B cell (primary cell): ENCODE data around the gene RASGEF1C. TPM values are rescaled to one million over a fixed set of nuclear protein-coding genes. Genes with fewer than 3 reads are reported as not detected.

Source experiments
- ATAC-seq: fragments of 200-7000 bp; cut with Tn5 transposase; one replicate; pipeline ENCODE4 v1.10.0; 2021; ENCODE audit warnings: low read depth, mild to moderate bottlenecking, moderate number of reproducible peaks, moderate library complexity
- CTCF ChIA-PET: fragments of 350-600 bp; sonication (Branson Sonifier 250); formaldehyde crosslinking; loops from one replicate; lab custom pipeline; 2021; ENCODE audit warnings: antibody characterized with exemption, inconsistent platforms; lab: Charles Lee
- POLR2A ChIA-PET: fragments of 350-600 bp; sonication (Branson Sonifier 250); formaldehyde crosslinking; loops from one replicate; lab custom pipeline; 2021; ENCODE audit warnings: antibody characterized with exemption; lab: Charles Lee
- DNase-seq: peaks from one replicate; pipeline ENCODE4 v3.0.0; 2013
- H2AFZ ChIP-seq: 2 replicates; pipeline ENCODE4 v1.6.1; 2012; ENCODE audit warnings: mild to moderate bottlenecking, low read depth, low read length; ENCODE audit not compliant: insufficient read depth, poor library complexity, severe bottlenecking
- H3K27ac ChIP-seq, 2 donors: 1 replicate in 1 of 2; 2 replicates in 1 of 2; pipeline ENCODE4 v1.5.1; 2012 to 2013; ENCODE audit warnings: low read length in 2 of 2, mild to moderate bottlenecking in 2 of 2, moderate library complexity in 1 of 2
- H3K27me3 ChIP-seq, 4 experiments: fragments of 200-600 bp in 1 of 4; sonication (generic) in 1 of 4; replicated peaks in 1 of 4; 1 replicate in 2 of 4; 2 replicates in 2 of 4; pipeline versions ENCODE4 v1.6.1 to v1.7.0; 2013 to 2016; ENCODE audit warnings: low read length in 3 of 4, mild to moderate bottlenecking in 2 of 4, mixed read lengths in 1 of 4, moderate library complexity in 1 of 4; ENCODE audit not compliant: insufficient read depth in 4 of 4, control insufficient read depth in 3 of 4; ENCODE audit errors: control extremely low read depth in 1 of 4
- H3K36me3 ChIP-seq, 2 experiments: replicated peaks in 1 of 2; 1 replicate in 1 of 2; 2 replicates in 1 of 2; pipeline versions ENCODE4 v1.6.1 to v1.7.1; 2013; ENCODE audit warnings: low read length in 1 of 2; ENCODE audit not compliant: insufficient read depth in 2 of 2, control insufficient read depth in 1 of 2; ENCODE audit errors: control extremely low read depth in 1 of 2, extremely low read depth in 1 of 2
- H3K4me1 ChIP-seq, 2 donors: fragments of 200-600 bp in 1 of 2; sonication (generic) in 1 of 2; 1 replicate in 1 of 2; 2 replicates in 1 of 2; pipeline versions ENCODE4 v1.5.1 to v1.6.1; 2013 to 2017; ENCODE audit warnings: low read length in 2 of 2; ENCODE audit not compliant: control insufficient read depth in 2 of 2, insufficient read depth in 2 of 2
- H3K4me2 ChIP-seq: replicated peaks from 2 replicates; pipeline ENCODE3; 2012; ENCODE audit warnings: mild to moderate bottlenecking, low read depth, low read length; ENCODE audit not compliant: poor library complexity, severe bottlenecking
- H3K4me3 ChIP-seq, 5 experiments: fragments of 200-600 bp in 1 of 5; sonication (generic) in 1 of 5; 1 replicate in 3 of 5; 2 replicates in 2 of 5; pipeline versions ENCODE4 v1.5.1 to v1.7.0; 2011 to 2016; ENCODE audit warnings: low read length in 4 of 5, mild to moderate bottlenecking in 4 of 5, low read depth in 2 of 5, control low read depth in 1 of 5, moderate library complexity in 1 of 5; ENCODE audit not compliant: insufficient read depth in 1 of 5; ENCODE audit errors: control extremely low read depth in 1 of 5, extremely low read depth in 1 of 5
- H3K79me2 ChIP-seq: fragments of 200-600 bp; sonication (generic); one replicate; pipeline ENCODE4 v1.6.0; 2016; ENCODE audit warnings: low read length; ENCODE audit not compliant: control insufficient read depth, insufficient read depth
- H3K9ac ChIP-seq: fragments of 200-600 bp; sonication (generic); 2 replicates; pipeline ENCODE4 v1.6.1; 2017; ENCODE audit warnings: mild to moderate bottlenecking, low read length, moderate library complexity
- H3K9me3 ChIP-seq, 3 donors: one replicate each; pipeline versions ENCODE4 v1.6.1 to v1.7.1; 2013; ENCODE audit warnings: low read length in 2 of 3; ENCODE audit not compliant: control insufficient read depth in 2 of 3, insufficient read depth in 1 of 3; ENCODE audit errors: control extremely low read depth in 1 of 3
- H4K20me1 ChIP-seq: 2 replicates; pipeline ENCODE4 v1.6.0; 2012; ENCODE audit warnings: mild to moderate bottlenecking, low read length; ENCODE audit not compliant: insufficient read depth, control insufficient read depth, poor library complexity, severe bottlenecking
- H3K27ac Mint-ChIP-seq: one replicate; pipeline ENCODE4 v1.8.0; 2021; ENCODE audit warnings: mixed read lengths
- H3K27me3 Mint-ChIP-seq: one replicate; pipeline ENCODE4 v1.8.0; 2021; ENCODE audit warnings: mixed read lengths
- H3K4me1 Mint-ChIP-seq: one replicate; pipeline ENCODE4 v1.8.0; 2021; ENCODE audit warnings: mixed read lengths
- H3K4me3 Mint-ChIP-seq: one replicate; pipeline ENCODE4 v1.8.0; 2021; ENCODE audit warnings: mixed read lengths
- H3K9me3 Mint-ChIP-seq: one replicate; pipeline ENCODE4 v1.8.0; 2022; ENCODE audit warnings: mixed read lengths; ENCODE audit not compliant: insufficient read depth
- CTCF ChIP-seq: fragments of 200-600 bp; IDR thresholded peaks from one replicate; pipeline ENCODE4 v1.8.0; 2022; ENCODE audit warnings: antibody characterized with exemption, mild to moderate bottlenecking
- EZH2 ChIP-seq: IDR thresholded peaks from 2 replicates; pipeline ENCODE4 v1.6.1; 2012; ENCODE audit warnings: borderline replicate concordance, low read depth, mild to moderate bottlenecking, moderate library complexity, low read length; ENCODE audit not compliant: insufficient read depth, poor library complexity, severe bottlenecking
- WGBS: methylation state at CpG from one replicate; pipeline ENCODE4 v1.1.5; 2013; ENCODE audit warnings: missing lambda C conversion rate; ENCODE audit not compliant: insufficient coverage; 5-methylcytosine and 5-hydroxymethylcytosine counted together
- intact Hi-C: fragments of 100-400 bp; cut with micrococcal nuclease; formaldehyde crosslinking; loops from one replicate; pipeline ENCODE4 v1.10.0; 2022
- polyA plus RNA-seq: library from polyadenylated mRNA; depleted of rRNA; stranded (reverse); fragments of >200 nt; gene quantifications from 2 replicates; pipeline ENCODE4 v1.2.3, GENCODE V29; 2012
- total RNA-seq, 2 donors: library from RNA; stranded (reverse); fragments of 120-200 nt in 1 of 2; gene quantifications; 1 replicate in 1 of 2; 2 replicates in 1 of 2; pipeline versions ENCODE4 v1.2.3 to v1.2.4, GENCODE V29; 2013 to 2022

RASGEF1C gene
- total and polyA plus RNA-seq, 2 donors (not counting 1 experiment from before 2014, with no cell fraction given) = not detected

GRCh38 chr5:180170810-180171567 lies 38.0 kb downstream of the RASGEF1C start:
- no peak overlapping the region for H3K9ac ChIP-seq
- intact Hi-C loops = no loop called here
- H3K79me2 ChIP-seq = no peaks in the 10 kb centered on the region
- no peak overlapping the region for H3K4me2 ChIP-seq
- H3K4me3 ChIP-seq = no peak overlapping the region
- H3K27ac ChIP-seq = no peak overlapping the region
- no peak overlapping the region for H3K4me3 Mint-ChIP-seq
- no peaks in the 10 kb centered on the region for H3K4me1 Mint-ChIP-seq
- no peak overlapping the region for H2AFZ ChIP-seq
- WGBS = 89% methylated on average over 17 of the region's 19 CpGs
- H3K4me1 ChIP-seq = no peaks in the 10 kb centered on the region
- no peaks in the 10 kb centered on the region for H3K27me3 ChIP-seq
- CTCF ChIA-PET = no interaction called here
- no peaks in the 10 kb centered on the region for H4K20me1 ChIP-seq
- peaks cover 0 to 3% (median 0%) of the 10 kb centered on the region in 3 donors for H3K9me3 ChIP-seq
- no peak for DNase-seq
- TF ChIP-seq CTCF (no peak), EZH2 (no peak)
- no peak overlapping the region for H3K27ac Mint-ChIP-seq
- no peaks in the 10 kb centered on the region for H3K9me3 Mint-ChIP-seq
- POLR2A ChIA-PET = no interaction called here
- no peak for ATAC-seq
- H3K36me3 ChIP-seq = no peaks in the 10 kb centered on the region
- H3K27me3 Mint-ChIP-seq = peaks cover 3% of the 10 kb centered on the region

DNA sequence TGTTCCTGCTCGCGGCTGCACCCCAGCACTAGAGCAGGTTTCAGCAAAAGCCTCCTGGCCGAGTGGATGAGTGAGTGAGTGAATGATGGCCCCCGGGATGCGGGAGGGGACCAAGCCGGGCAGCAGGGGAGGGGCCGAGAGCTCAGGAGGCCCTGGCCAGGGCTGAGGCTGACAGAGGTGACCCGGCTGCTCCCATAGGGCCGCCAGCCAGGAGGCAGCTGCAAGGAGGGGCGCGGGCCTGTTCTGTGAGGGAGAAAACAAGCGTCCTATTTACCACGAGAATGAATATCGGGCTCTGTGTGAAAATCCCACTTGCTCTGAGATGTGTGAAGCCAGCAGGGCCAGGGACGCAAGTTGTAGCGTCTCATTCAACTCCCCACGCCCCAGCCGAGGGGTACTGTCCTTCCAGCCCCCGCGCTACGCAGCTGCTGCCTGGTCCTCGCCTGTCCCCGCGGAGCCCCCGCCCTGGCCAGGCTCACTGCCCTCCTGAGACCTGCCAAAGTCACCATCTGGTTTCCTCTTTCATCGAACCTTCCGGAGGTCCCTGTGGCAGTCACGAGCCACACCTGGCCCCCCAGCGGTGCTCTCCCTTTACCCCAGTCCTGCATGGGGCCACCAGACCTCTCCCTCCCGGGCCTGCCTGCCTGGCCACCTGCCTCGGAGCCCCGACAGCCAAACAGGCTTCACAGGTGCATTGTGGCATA lies 38.8 kb downstream of the RASGEF1C start:
- no peaks in the 10 kb centered on the region for H3K79me2 ChIP-seq
- H3K27me3 ChIP-seq = no peaks in the 10 kb centered on the region
- no peak overlapping the region for H3K27ac ChIP-seq
- no peak overlapping the region for H3K4me3 ChIP-seq
- no peaks in the 10 kb centered on the region for H3K4me1 ChIP-seq
- TF ChIP-seq EZH2 (no peak), CTCF (no peak)
- H3K36me3 ChIP-seq = no peaks in the 10 kb centered on the region
- H3K4me3 Mint-ChIP-seq = no peak overlapping the region
- 75% methylated on average over 30 of the region's 32 CpGs for WGBS
- ChIA-PET POLR2A (no interaction called here), CTCF (no interaction called here)
- H3K27me3 Mint-ChIP-seq = peaks cover 3% of the 10 kb centered on the region
- no peak for DNase-seq
- no peaks in the 10 kb centered on the region for H4K20me1 ChIP-seq
- intact Hi-C loops = no loop called here
- no peaks in the 10 kb centered on the region for H3K4me1 Mint-ChIP-seq
- H3K27ac Mint-ChIP-seq = no peak overlapping the region
- no peak overlapping the region for H2AFZ ChIP-seq
- ATAC-seq = no peak
- no peaks in the 10 kb centered on the region for H3K9me3 Mint-ChIP-seq
- H3K9me3 ChIP-seq = peaks cover 0 to 3% (median 0%) of the 10 kb centered on the region in 3 donors
- no peak overlapping the region for H3K4me2 ChIP-seq
- H3K9ac ChIP-seq = no peak overlapping the region
